ENCODE results near the gene TMEM63B. TPM values are rescaled to one million over a fixed set of nuclear protein-coding genes. Genes with fewer than 3 reads are reported as not detected.

Gene TMEM63B
- total and polyA plus RNA-seq, 2 of the 8 experiments (the other 6 are each of a cell fraction or from before 2014, with no cell fraction given), result 61.1 to 96.8 TPM

DNA sequence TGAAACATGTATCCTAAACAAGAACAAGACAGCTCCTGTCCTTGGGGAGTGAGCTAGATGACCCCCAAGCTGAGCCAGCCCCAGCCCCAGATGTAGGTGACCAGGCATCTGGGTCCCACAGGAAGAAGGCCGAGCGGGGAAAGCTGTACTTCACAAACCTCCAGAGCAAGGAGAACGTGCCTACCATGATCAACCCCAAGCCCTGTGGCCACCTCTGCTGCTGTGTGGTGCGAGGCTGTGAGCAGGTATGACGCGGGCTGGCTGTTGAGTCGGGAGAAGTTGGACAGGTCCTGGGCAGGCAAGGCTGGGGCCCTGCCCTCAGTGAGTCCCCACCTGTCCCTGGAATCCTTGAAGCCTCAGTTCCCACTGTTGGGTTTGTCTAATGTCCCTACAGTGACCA is 19.9 kb downstream of the TMEM63B start:
- Histone ChIP-seq H2AFZ (ENCODE audit: low read length) (no peak overlapping the region), H3K9me3 (ENCODE audit: insufficient read depth in 2 of 2, low read depth in 1 of 2, low read length in 1 of 2) (no peaks in the 10 kb centered on the region), H3K4me3 (ENCODE audit: extremely low read depth in 1 of 4, insufficient read depth in 2 of 4, low read depth in 3 of 4, low read length in 4 of 4) (no peak overlapping the region), H3K9ac (replicated peaks in 1 of 4; ENCODE audit: extremely low read depth in 1 of 4, low read depth in 3 of 4, low read length in 3 of 4) (no peak overlapping the region), H3K14ac (ENCODE audit: insufficient read length) (no peak overlapping the region), H3K23ac (ENCODE audit: insufficient read length) (no peak overlapping the region), H4K20me1 (replicated peaks in 1 of 2; ENCODE audit: control insufficient read depth in 1 of 2, insufficient read depth in 2 of 2, low read length in 2 of 2) (peaks cover 2 to 3% of the 10 kb centered on the region in 2 experiments), H3K27me3 (replicated peaks in 1 of 4; ENCODE audit: control insufficient read depth in 3 of 4, extremely low read depth in 1 of 4, insufficient read depth in 3 of 4, low read length in 3 of 4) (no peaks in the 10 kb centered on the region), H2BK20ac (ENCODE audit: low read length) (no peak overlapping the region), H2BK15ac (ENCODE audit: low read length) (no peak overlapping the region), H4K5ac (ENCODE audit: insufficient read length, low read depth, low read length) (no peak overlapping the region), H3K36me3 (ENCODE audit: control insufficient read depth in 2 of 4, insufficient read depth in 4 of 4, low read length in 3 of 4) (peaks cover 11 to 38% (median 22%) of the 10 kb centered on the region in 4 experiments; a peak in 7 of 8 replicates), H3K79me1 (ENCODE audit: low read depth, low read length) (no peaks in the 10 kb centered on the region; the same call in 1 of the 2 replicates), H2AK5ac (ENCODE audit: low read depth, low read length) (no peak overlapping the region), H3K79me2 (ENCODE audit: control insufficient read depth in 1 of 2, insufficient read depth in 2 of 2, low read length in 2 of 2) (no peaks in the 10 kb centered on the region), H3K27ac (ENCODE audit: low read depth, low read length) (no peak overlapping the region), H3K18ac (ENCODE audit: extremely low read depth, low read length) (no peak overlapping the region), H3K4me2 (ENCODE audit: insufficient read depth in 1 of 2, low read depth in 2 of 2, low read length in 2 of 2) (no peak overlapping the region), H2BK5ac (ENCODE audit: low read depth, low read length) (no peak overlapping the region), H3K23me2 (ENCODE audit: low read depth, low read length) (no peaks in the 10 kb centered on the region), H4K8ac (ENCODE audit: extremely low read depth, insufficient read depth, low read length) (no peak overlapping the region), H3K56ac (replicated peaks; ENCODE audit: insufficient read length, low read depth, low read length) (no peak overlapping the region), H2BK120ac (replicated peaks; ENCODE audit: low read depth, low read length) (no peak overlapping the region), H2BK12ac (ENCODE audit: low read depth, low read length) (no peak overlapping the region), H3K4ac (replicated peaks; ENCODE audit: insufficient read length, low read depth, low read length) (no peak overlapping the region), H3K4me1 (replicated peaks in 1 of 4; ENCODE audit: control insufficient read depth in 3 of 4, insufficient read depth in 4 of 4, low read length in 3 of 4) (peaks cover 0 to 3% (median under 1%) of the 10 kb centered on the region in 4 experiments; a peak in 2 of 7 replicates), H4K91ac (replicated peaks; ENCODE audit: insufficient read length, low read length) (no peak overlapping the region)
- DNase-seq (ENCODE audit: low read depth in 1 of 2, low spot score in 2 of 2), result no peak
- TF ChIP-seq SP2 (IDR thresholded peaks at IDR 0.05; ENCODE audit: low read length) (no peak), CBX8 (IDR thresholded peaks at IDR 0.05; ENCODE audit: borderline replicate concordance, low read depth, low read length) (no peak), EZH2 (IDR thresholded peaks at IDR 0.05; ENCODE audit: low read depth, low read length, severe bottlenecking) (no peak), POU5F1 (IDR thresholded peaks at IDR 0.05; ENCODE audit: low read depth, low read length) (no peak)
- ChIA-PET CTCF (ENCODE audit: partially characterized antibody) (interaction anchor here (0.8 to 1.6 kb wide), 6 partner anchors 9 to 91 kb away, joined by 3 to 6 read pairs (median 5); no protein-coding TSS in a partner anchor), POLR2A (ENCODE audit: partially characterized antibody) (interaction anchor here (0.8 to 1.3 kb wide), 3 partner anchors 11 to 108 kb away, joined by 3 read pairs; no protein-coding TSS in a partner anchor)
- 94% methylated on average over 7 of the region's 7 CpGs; no CpG with 5 or more reads in 1 of the 2 experiments for WGBS, 2 experiments (ENCODE audit: extremely low coverage in 1 of 2, insufficient coverage in 1 of 2, insufficient read length in 1 of 2, insufficient replicate concordance in 2 of 2, low coverage in 1 of 2, low lambda C conversion rate in 2 of 2, missing lambda C conversion rate in 1 of 2)
- no peak for FAIRE-seq

Measured in H1 (cell line).